Measurements from ENCODE around the gene ACSL6.

GRCh38 chr5:132000241-132000490 lies 11.3 kb downstream of the ACSL6 start:
- TF ChIP-seq NR3C1 (IDR thresholded peaks at IDR 0.05) (no peak), JUN (IDR thresholded peaks at IDR 0.05) (no peak), MYC (IDR thresholded peaks at IDR 0.05; ENCODE audit: borderline replicate concordance, low read length) (no peak), POLR2A (IDR thresholded peaks at IDR 0.05; ENCODE audit: low read length) (no peak), SMC3 (IDR thresholded peaks at IDR 0.05) (no peak), RAD21 (conservative IDR thresholded peaks at IDR 0.05 in 1 of 2, IDR thresholded peaks at IDR 0.05 in 1 of 2) (no peak), PBX3 (IDR thresholded peaks at IDR 0.05) (no peak), EP300 (IDR thresholded peaks at IDR 0.05) (no peak)
- TF ChIP-seq, protein P1, sequence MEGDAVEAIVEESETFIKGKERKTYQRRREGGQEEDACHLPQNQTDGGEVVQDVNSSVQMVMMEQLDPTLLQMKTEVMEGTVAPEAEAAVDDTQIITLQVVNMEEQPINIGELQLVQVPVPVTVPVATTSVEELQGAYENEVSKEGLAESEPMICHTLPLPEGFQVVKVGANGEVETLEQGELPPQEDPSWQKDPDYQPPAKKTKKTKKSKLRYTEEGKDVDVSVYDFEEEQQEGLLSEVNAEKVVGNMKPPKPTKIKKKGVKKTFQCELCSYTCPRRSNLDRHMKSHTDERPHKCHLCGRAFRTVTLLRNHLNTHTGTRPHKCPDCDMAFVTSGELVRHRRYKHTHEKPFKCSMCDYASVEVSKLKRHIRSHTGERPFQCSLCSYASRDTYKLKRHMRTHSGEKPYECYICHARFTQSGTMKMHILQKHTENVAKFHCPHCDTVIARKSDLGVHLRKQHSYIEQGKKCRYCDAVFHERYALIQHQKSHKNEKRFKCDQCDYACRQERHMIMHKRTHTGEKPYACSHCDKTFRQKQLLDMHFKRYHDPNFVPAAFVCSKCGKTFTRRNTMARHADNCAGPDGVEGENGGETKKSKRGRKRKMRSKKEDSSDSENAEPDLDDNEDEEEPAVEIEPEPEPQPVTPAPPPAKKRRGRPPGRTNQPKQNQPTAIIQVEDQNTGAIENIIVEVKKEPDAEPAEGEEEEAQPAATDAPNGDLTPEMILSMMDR (IDR thresholded peaks at IDR 0.05): no peak
- TF ChIP-seq, protein P2, sequence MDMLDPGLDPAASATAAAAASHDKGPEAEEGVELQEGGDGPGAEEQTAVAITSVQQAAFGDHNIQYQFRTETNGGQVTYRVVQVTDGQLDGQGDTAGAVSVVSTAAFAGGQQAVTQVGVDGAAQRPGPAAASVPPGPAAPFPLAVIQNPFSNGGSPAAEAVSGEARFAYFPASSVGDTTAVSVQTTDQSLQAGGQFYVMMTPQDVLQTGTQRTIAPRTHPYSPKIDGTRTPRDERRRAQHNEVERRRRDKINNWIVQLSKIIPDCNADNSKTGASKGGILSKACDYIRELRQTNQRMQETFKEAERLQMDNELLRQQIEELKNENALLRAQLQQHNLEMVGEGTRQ (IDR thresholded peaks at IDR 0.05): no peak
- TF ChIP-seq, protein P3, sequence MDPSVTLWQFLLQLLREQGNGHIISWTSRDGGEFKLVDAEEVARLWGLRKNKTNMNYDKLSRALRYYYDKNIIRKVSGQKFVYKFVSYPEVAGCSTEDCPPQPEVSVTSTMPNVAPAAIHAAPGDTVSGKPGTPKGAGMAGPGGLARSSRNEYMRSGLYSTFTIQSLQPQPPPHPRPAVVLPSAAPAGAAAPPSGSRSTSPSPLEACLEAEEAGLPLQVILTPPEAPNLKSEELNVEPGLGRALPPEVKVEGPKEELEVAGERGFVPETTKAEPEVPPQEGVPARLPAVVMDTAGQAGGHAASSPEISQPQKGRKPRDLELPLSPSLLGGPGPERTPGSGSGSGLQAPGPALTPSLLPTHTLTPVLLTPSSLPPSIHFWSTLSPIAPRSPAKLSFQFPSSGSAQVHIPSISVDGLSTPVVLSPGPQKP (IDR thresholded peaks at IDR 0.05; ENCODE audit: low read depth, low read length): no peak
